Hematopoietic multipotent progenitor cell treated with erythropoietin and hydrocortisone succinate and interleukin-3 and kit ligand, for 8 days (in vitro differentiated cells): ENCODE results near the gene SMCO4.
"Not testable (repeated sequence)": the region's sequence is repeated elsewhere in the genome, so short reads cannot be mapped to it uniquely, and the experiment has no call there.

Source experiments
- DNase-seq: peaks from one replicate; pipeline ENCODE4 v3.0.0-alpha.2; 2015

SMCO4 gene, protein sequence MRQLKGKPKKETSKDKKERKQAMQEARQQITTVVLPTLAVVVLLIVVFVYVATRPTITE

GRCh38 chr11:93543292-93543977, at the start of gene SMCO4:
Gene SMCO4, minus strand, starts transcription at chr11:93543391. Its CDS starts 64,202 bp downstream, at chr11:93479189.
- peak; percentile 75 for DNase-seq

DNA sequence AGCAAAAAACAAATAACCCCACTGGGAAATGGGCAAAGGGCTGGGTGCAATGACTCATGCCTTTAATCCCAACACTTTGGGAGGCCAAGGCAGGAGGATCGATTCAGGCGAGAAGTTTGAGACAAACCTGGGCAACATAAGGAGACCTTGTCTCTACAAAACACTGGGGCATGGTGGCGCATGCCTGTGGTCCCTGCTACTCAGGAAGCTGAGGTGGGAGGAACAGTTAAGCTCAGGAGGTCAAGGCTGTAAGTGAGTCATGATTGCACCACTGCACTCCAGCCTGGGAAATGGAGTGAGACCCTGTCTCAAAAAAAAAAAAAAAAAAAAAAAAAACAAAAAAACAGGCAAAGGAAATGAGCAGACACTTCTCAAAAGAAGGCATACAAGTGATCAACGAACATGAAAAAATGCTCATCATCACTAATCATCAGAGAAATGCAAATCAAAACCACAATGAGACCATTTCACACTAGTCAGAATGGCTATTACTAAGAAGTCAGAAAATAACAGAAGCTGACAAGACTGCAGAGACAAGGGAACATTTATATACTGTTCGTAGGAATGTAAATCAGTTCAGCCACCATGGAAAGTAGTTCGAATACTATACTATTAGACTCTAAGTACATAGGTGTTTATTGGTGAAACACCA, 48.2 kb upstream of the SMCO4 start:
- DNase-seq = no peak

- DNase-seq = no peak
Observed at GRCh38 chr11:93589347-93589746, 46.2 kb upstream of the SMCO4 start.

DNA sequence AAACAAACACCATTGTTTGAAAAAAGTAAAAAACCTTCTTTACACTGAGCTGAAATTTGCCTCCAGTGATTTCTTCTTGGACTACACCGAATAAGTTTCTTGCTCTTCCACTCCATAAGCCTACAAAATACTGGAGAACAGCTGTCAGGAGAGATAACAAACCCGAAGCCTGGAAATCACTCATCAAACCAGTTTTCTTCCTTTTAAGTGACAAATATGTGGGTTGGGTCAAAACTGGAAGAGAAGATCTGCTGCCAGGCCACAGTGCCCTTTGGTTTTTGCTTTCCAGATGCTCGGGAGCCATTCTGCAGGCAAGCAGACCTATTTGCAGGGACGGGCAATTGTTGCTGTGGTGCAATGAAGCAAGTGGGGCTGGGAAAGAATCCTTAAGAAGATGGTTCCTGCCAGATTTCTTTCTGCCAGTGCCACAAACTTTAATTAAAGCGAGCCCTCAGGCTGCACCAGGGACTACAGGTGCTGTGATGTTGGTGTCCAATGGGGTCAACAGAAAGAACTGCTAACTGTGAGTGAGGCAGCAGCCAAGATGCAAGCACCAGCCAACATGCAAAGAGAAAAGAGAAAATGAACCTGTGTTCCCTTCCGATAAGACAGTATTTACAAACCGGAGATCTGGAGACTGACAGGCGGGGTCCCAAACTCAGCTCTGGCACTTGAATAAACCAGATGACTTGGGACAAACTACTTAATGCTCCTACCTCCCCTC, 44.8 kb upstream of the SMCO4 start:
- no peak for DNase-seq

DNA sequence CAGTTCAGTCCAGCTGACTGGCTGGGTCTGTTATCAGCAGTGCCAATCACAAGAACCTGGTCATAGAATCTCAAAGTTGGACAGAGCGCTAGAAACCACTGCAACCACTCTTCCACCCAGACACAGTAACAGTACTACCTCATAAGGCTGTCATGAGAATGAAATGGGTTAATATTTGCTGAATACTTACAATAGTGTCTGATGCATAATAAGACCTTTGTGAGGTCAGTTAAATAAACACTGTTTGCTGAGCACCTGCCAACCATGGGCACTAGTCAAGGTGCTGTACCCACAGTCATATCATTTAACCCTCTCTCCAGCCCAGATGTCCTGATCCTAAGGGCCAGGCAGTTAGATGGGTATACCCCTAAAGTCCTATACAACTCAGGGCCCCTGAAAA, 44.2 kb upstream of the SMCO4 start:
- not testable (repeated sequence) for DNase-seq

GRCh38 chr11:93585758-93586157, 42.6 kb upstream of the SMCO4 start:
- DNase-seq = no peak

- no peak for DNase-seq
Observed at GRCh38 chr11:93583490-93583889, 40.3 kb upstream of the SMCO4 start.

GRCh38 chr11:93579187-93579751, 36.1 kb upstream of the SMCO4 start:
- no peak for DNase-seq

GRCh38 chr11:93577286-93577685, 34.1 kb upstream of the SMCO4 start:
- no peak for DNase-seq

- not testable (repeated sequence) for DNase-seq
Observed at GRCh38 chr11:93576870-93577269, 33.7 kb upstream of the SMCO4 start.

DNA sequence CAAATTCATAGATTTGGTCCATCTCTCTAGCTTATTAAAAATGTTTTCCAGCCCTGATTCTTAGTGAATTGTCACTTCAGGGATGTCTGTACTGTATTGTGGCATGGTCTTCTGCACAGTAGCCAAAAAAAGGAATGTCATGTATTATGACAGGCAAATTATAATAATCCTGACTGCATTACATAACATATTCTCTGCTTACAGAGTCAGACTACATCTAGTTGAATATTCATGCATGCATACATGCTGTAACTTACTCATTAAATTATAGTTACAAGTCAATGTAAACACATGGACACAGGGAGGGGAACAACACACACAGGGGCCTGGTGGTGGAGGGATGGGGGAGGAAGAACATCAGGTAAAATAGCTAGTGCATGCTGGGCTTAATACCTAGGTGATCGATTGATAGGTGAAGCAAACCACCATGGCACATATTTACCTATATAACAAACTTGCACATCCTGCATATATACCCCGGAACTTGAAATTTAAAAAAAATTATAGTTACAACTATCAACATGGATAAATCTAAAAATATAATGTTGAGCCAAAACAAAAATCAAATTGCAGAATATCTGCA, 31.5 kb upstream of the SMCO4 start:
- DNase-seq = no peak

- no peak for DNase-seq
Observed at GRCh38 chr11:93573184-93573583, 30.0 kb upstream of the SMCO4 start.

- no peak for DNase-seq
Observed at GRCh38 chr11:93572621-93573020, 29.4 kb upstream of the SMCO4 start.

DNA sequence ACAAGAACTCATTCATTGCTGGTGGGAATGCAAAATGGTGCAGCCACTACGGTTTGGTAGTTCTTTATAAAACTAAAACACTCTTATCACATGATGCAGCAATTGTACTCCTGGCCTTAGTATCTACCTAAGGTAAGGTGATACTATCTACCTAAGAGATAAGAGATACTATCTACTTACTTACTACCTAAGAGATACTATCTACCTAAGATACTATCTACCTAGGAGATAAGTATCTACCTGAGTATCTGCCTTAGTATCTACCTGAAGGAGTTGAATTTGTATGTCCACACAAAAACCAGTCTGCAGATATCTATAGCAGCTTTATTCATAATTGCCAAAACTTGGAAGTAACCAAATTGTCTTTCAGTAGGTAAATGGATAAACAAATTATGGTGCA, 29.0 kb upstream of the SMCO4 start:
- DNase-seq = no peak

DNA sequence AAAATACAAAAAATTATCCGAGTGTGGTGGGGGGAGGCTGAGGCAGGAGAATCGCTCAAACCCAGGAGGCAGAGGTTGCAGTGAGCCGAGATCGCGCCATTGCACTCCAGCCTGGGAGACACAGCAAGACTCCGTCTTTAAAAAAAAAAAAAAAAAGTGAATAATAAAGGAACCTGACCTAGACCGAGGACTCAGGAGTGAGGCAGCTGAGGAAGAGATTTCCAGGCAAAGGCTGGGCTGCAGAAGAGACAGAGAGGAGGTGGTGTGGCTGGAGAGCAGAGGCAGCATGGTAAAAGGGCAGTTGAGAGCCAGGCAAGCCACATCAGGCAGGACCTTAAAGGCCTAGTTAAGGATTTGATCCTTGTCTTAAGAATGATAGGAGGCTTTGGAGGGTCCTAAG, 28.4 kb upstream of the SMCO4 start:
- no peak for DNase-seq

DNA sequence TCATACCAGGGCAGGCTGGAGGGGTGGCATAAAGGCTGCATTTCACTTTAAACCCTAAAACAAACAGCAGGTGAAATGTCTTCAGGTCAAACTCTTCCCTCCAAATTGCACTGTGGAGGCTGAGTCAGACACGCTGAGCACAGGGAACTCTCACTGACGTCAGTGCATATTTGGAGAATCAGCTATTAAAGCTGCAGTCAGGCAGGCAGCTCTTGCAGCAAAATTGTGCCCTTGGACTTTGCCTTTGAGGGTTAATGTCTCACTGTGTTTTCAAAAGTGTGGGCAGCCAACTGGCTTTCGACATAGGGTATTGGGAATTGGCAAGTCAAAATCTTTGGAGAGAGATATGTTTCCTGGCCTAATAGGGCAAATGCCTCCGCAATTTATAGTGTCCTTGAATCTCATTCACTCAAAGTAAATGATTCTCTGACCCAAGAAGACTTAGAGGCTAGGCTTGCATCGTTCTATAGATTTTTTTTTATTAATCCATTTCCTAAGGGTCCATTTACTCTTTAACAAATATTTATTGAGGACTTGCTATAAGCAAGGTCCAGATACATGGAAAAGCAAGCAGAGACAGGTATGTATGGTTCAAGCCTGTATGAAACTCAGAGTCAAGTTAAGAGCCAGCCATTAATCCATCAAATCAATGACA, 27.7 kb upstream of the SMCO4 start:
- DNase-seq = no peak

GRCh38 chr11:93569496-93569895, 26.3 kb upstream of the SMCO4 start:
- DNase-seq = no peak

- DNase-seq = no peak
Observed at GRCh38 chr11:93568726-93569125, 25.5 kb upstream of the SMCO4 start.

DNA sequence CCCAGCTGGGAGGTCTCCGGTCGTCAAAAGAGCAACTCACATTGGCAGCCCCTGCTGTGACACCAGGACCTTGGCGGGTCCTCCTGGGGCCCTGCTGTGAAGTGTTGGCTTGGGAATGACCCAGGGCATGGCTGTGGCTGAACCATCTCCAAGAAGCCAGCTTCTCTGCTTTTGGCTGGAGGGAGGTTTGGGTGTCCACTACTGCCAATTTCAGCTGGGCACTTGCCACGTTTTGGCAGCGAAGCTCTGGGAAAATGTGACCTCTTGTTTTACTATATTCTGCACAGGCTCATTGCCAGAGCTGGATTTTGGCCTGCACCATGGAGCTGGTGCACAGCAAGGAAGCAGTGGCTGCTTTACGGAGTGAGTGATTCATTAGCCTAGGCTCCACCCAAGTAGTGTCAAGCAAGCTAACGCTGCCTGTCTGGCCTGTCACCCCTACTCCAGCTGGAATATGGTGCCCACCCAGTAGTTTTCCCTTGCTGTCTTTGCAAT, 24.3 kb upstream of the SMCO4 start:
- no peak for DNase-seq

DNA sequence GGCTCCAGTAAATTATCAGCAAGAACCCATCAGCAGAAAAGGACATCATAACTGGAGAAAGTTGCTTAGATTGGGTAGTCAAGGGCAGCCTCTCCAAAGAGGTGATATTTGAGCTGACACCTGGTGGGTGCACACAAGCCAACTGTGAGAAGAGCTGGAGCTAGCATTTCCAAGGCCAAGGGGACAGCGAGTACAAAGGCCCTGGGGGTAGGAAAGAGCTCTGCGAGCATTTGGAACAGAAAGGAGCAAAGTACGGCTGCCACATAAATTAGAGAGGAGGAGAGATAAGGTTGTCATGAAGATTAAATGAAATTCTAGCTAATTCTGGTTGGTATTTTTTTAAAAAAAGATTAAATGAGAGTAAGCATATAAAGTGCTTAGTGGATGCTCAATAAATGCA, 21.7 kb upstream of the SMCO4 start:
- DNase-seq = no peak

- DNase-seq = no peak
Observed at GRCh38 chr11:93563857-93564256, 20.7 kb upstream of the SMCO4 start.

DNA sequence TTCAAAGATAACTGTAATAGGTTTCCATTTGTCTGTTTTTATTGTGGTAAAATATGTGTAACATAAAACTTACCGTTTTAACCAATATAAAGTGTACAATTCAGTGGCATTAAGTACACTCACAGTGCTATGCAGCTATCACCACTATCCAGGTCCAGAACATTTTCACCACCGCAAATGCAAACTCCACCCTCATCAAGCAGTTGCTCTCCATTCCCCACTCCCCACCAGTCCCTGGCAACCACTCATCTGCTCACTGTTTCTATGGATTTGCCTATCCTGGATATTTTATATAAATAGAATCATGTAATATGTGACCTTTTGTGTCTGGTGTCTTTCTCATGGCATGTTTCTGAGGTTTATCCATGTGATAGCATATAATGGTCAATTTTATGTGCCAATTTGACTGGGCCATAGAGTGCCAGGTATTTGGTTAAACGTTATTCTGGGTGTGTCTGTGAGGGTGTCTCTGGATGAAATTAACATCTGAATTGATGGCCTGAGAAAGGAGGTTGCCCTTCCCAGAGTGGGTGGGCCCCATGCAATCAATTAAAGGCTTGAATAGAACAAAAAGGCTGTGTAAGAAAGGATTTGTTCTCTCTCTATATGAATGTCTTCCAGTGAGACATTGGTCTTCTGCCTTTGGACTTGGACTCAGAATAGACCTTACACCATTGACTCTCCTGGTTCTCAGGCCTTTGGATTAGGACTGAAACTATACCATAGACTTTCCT, 17.2 kb upstream of the SMCO4 start:
- DNase-seq = no peak
